ENCODE results near the gene PHKA1. TPM values are rescaled to one million over a fixed set of nuclear protein-coding genes. Genes with fewer than 3 reads are reported as not detected.
"Not testable (repeated sequence)": the region's sequence is repeated elsewhere in the genome, so short reads cannot be mapped to it uniquely, and the experiment has no call there.

The PHKA1 gene
- total and polyA plus RNA-seq, 2 experiments from 2014 or later = 2.7 to 6.7 TPM

DNA sequence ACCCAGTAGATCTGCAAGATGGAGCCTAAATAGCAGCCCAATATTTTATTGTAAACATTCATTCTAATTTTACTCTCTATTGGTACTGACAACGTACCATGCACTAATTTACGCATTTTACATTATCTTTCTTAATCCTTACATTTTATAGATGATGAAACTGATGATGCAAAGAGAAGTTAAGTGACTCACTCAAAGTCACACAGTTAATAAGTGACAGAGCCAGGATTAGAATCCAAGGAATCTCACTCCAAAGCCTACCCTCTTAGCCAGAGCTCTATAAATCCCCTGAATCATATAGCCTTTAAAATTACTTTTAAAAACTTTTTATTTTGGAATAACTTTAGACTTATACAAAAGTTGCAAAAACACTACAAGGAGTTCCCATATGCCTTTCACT is 37.6 kb downstream of the PHKA1 start:
- no peaks in the 10 kb centered on the region for H3K27me3 ChIP-seq
- H3K36me3 ChIP-seq (replicated peaks; ENCODE audit: insufficient read depth, low read depth) = no peaks in the 10 kb centered on the region
- H3K79me2 ChIP-seq = no peaks in the 10 kb centered on the region
- WGBS (ENCODE audit: low lambda C conversion rate, missing lambda C conversion rate) = 73% methylated on average over 2 of the region's 2 CpGs
- H4K20me1 ChIP-seq (ENCODE audit: insufficient read depth, poor library complexity, severe bottlenecking) = no peaks in the 10 kb centered on the region
- TF ChIP-seq EZH2phosphoT487 (IDR thresholded peaks at IDR 0.05; ENCODE audit: low read depth, severe bottlenecking, unreplicated experiment) (no peak), EZH2 (IDR thresholded peaks at IDR 0.05; ENCODE audit: borderline replicate concordance) (no peak)
- TF ChIP-seq, protein P1, sequence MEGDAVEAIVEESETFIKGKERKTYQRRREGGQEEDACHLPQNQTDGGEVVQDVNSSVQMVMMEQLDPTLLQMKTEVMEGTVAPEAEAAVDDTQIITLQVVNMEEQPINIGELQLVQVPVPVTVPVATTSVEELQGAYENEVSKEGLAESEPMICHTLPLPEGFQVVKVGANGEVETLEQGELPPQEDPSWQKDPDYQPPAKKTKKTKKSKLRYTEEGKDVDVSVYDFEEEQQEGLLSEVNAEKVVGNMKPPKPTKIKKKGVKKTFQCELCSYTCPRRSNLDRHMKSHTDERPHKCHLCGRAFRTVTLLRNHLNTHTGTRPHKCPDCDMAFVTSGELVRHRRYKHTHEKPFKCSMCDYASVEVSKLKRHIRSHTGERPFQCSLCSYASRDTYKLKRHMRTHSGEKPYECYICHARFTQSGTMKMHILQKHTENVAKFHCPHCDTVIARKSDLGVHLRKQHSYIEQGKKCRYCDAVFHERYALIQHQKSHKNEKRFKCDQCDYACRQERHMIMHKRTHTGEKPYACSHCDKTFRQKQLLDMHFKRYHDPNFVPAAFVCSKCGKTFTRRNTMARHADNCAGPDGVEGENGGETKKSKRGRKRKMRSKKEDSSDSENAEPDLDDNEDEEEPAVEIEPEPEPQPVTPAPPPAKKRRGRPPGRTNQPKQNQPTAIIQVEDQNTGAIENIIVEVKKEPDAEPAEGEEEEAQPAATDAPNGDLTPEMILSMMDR (IDR thresholded peaks at IDR 0.05; ENCODE audit: poor library complexity) = no peak
- no peak overlapping the region for H2AFZ ChIP-seq
- H3K4me3 ChIP-seq = no peak overlapping the region
- H3K4me2 ChIP-seq = no peak overlapping the region
- no peaks in the 10 kb centered on the region for H3K9me2 ChIP-seq (replicated peaks; ENCODE audit: insufficient read depth)
- H3K27ac ChIP-seq = no peak overlapping the region
- no peak for DNase-seq (ENCODE audit: low spot score)
- no peaks in the 10 kb centered on the region for H3K4me1 ChIP-seq (ENCODE audit: insufficient read depth)
- H3K9me3 ChIP-seq (ENCODE audit: low read depth) = no peaks in the 10 kb centered on the region

DNA sequence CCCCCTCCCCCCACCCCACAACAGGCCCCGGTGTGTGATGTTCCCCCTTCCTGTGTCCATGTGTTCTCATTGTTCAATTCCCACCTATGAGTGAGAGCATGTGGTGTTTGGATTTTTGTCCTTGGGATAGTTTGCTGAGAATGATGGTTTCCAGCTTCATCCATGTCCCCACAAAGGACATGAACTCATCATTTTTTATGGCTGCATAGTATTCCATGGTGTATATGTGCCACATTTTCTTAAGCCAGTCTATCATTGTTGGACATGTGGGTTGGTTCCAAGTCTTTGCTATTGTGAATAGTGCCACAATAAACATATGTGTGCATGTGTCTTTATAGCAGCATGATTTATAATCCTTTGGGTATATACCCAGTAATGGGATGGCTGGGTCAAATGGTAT is 40.2 kb downstream of the PHKA1 start:
- no CpG with 5 or more reads among the region's 1 CpG for WGBS (ENCODE audit: low lambda C conversion rate, missing lambda C conversion rate)
- DNase-seq (ENCODE audit: low spot score); H3K4me2 ChIP-seq; H3K9me2 ChIP-seq (replicated peaks; ENCODE audit: insufficient read depth); H3K79me2 ChIP-seq; H3K27ac ChIP-seq; H3K4me1 ChIP-seq (ENCODE audit: insufficient read depth); H3K9me3 ChIP-seq (ENCODE audit: low read depth); H4K20me1 ChIP-seq (ENCODE audit: insufficient read depth, poor library complexity, severe bottlenecking); H3K27me3 ChIP-seq; H2AFZ ChIP-seq; H3K4me3 ChIP-seq; H3K36me3 ChIP-seq (replicated peaks; ENCODE audit: insufficient read depth, low read depth): not testable (repeated sequence)

DNA sequence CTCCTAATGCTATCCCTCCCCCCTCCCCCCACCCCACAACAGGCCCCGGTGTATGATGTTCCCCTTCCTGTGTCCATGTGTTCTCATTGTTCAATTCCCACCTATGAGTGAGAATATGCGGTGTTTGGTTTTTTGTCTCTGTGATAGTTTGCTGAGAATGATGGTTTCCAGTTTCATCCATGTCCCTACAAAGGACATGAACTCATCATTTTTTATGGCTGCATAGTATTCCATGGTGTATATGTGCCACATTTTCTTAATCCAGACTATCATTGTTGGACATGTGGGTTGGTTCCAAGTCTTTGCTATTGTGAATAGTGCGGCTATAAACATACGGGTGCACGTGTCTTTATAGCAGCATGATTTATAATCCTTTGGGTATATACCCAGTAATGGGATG is 44.6 kb downstream of the PHKA1 start:
- H2AFZ ChIP-seq; H4K20me1 ChIP-seq (ENCODE audit: insufficient read depth, poor library complexity, severe bottlenecking); H3K4me3 ChIP-seq; H3K27ac ChIP-seq; H3K79me2 ChIP-seq; H3K27me3 ChIP-seq; H3K4me1 ChIP-seq (ENCODE audit: insufficient read depth); H3K4me2 ChIP-seq; H3K9me2 ChIP-seq (replicated peaks; ENCODE audit: insufficient read depth); H3K36me3 ChIP-seq (replicated peaks; ENCODE audit: insufficient read depth, low read depth); H3K9me3 ChIP-seq (ENCODE audit: low read depth); DNase-seq (ENCODE audit: low spot score): not testable (repeated sequence)
- WGBS (ENCODE audit: low lambda C conversion rate, missing lambda C conversion rate) = 91% methylated on average over 4 of the region's 5 CpGs

DNA sequence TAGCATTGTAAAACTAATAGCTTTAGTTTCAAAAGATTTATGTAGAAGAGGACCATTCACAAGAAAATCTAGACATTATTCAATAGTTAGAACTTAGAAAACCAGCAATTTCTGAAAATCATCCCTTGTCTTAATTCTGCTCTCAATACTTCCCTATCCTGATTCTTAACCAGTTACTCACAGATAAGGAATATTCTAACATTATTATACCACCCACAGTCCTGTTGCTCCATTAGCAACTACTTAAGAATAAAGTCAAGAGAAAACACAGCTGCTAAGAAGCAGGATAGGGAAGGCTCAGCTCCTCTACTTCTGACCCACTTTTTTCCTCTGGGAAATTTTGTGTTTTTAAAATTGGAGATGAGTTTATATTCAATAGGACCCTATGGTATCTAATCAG is 47.7 kb downstream of the PHKA1 start:
- Histone ChIP-seq H3K4me2 (no peak overlapping the region), H2AFZ (no peak overlapping the region), H3K4me1 (ENCODE audit: insufficient read depth) (no peaks in the 10 kb centered on the region), H3K9me2 (replicated peaks; ENCODE audit: insufficient read depth) (no peaks in the 10 kb centered on the region), H3K9me3 (ENCODE audit: low read depth) (no peaks in the 10 kb centered on the region), H4K20me1 (ENCODE audit: insufficient read depth, poor library complexity, severe bottlenecking) (no peaks in the 10 kb centered on the region), H3K79me2 (no peaks in the 10 kb centered on the region), H3K4me3 (no peak overlapping the region), H3K27me3 (no peaks in the 10 kb centered on the region), H3K27ac (no peak overlapping the region), H3K36me3 (replicated peaks; ENCODE audit: insufficient read depth, low read depth) (no peaks in the 10 kb centered on the region)
- DNase-seq (ENCODE audit: low spot score) = no peak
- TF ChIP-seq, protein P1 (IDR thresholded peaks at IDR 0.05; ENCODE audit: poor library complexity) = no peak
- TF ChIP-seq EZH2phosphoT487 (IDR thresholded peaks at IDR 0.05; ENCODE audit: low read depth, severe bottlenecking, unreplicated experiment) (no peak), EZH2 (IDR thresholded peaks at IDR 0.05; ENCODE audit: borderline replicate concordance) (no peak)

DNA sequence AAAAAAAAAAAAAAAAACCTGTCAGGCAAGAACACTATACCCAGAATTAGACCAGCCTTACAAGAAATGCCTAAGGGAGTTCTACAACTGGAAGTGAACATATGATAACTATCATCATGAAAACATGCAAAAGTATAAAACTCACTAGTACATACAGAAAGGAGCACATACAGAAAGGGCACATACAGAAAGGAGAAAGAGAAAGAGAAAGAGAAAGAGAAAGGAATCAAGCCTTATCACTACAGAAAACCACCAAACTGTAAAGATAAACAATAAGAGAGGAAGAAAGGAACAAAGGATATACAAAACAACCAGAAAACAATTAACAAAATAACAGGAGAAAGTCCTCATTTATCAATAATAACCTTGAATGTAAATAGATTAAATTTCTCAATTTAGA is 50.4 kb downstream of the PHKA1 start:
- no peak for DNase-seq (ENCODE audit: low spot score)
- Histone ChIP-seq H3K4me2 (no peak overlapping the region), H4K20me1 (ENCODE audit: insufficient read depth, poor library complexity, severe bottlenecking) (no peaks in the 10 kb centered on the region), H3K36me3 (replicated peaks; ENCODE audit: insufficient read depth, low read depth) (no peaks in the 10 kb centered on the region), H3K4me1 (ENCODE audit: insufficient read depth) (no peaks in the 10 kb centered on the region), H3K4me3 (no peak overlapping the region), H3K9me2 (replicated peaks; ENCODE audit: insufficient read depth) (no peaks in the 10 kb centered on the region), H2AFZ (no peak overlapping the region), H3K79me2 (no peaks in the 10 kb centered on the region), H3K9me3 (ENCODE audit: low read depth) (no peaks in the 10 kb centered on the region), H3K27ac (no peak overlapping the region), H3K27me3 (no peaks in the 10 kb centered on the region)
- TF ChIP-seq, protein P1 (IDR thresholded peaks at IDR 0.05; ENCODE audit: poor library complexity) = no peak
- no peak for TF ChIP-seq EZH2phosphoT487 (IDR thresholded peaks at IDR 0.05; ENCODE audit: low read depth, severe bottlenecking, unreplicated experiment)
- no peak for TF ChIP-seq EZH2 (IDR thresholded peaks at IDR 0.05; ENCODE audit: borderline replicate concordance)

All from hepatocyte (in vitro differentiated cells).